ENCODE measurements around the gene CCL22.

The CCL22 gene

GRCh38 chr16:57325458-57325857 lies 33.1 kb upstream of the CCL22 start (continued):
- TF ChIP-seq ZNF280D (tag by site-specific recombination; IDR thresholded peaks at IDR 0.05) = no peak
- no peak for TF ChIP-seq PATZ1 (tag by site-specific recombination; IDR thresholded peaks at IDR 0.05)

GRCh38 chr16:57329718-57330327 lies 28.8 kb upstream of the CCL22 start:
- Histone ChIP-seq H3K4me1 (ENCODE audit: control insufficient read depth, insufficient read depth, low read length) (no peaks in the 10 kb centered on the region), H3K36me3 (ENCODE audit: control insufficient read depth in 2 of 2, insufficient read depth in 1 of 2, low read length in 2 of 2) (no peaks in the 10 kb centered on the region), H3K27ac (ENCODE audit: extremely low read depth, low read depth, low read length) (no peak overlapping the region), H3K9me3 (ENCODE audit: control insufficient read depth, insufficient read depth, low read depth, low read length) (no peaks in the 10 kb centered on the region), H3K4me3 (ENCODE audit: low read depth, low read length) (no peak overlapping the region)
- TF ChIP-seq ZSCAN16 (tag by site-specific recombination; IDR thresholded peaks at IDR 0.05) = no peak
- no peak for TF ChIP-seq ZNF544 (tag by site-specific recombination; IDR thresholded peaks at IDR 0.05)
- no peak for TF ChIP-seq ZNF830 (tag by site-specific recombination; IDR thresholded peaks at IDR 0.05; ENCODE audit: low read depth)
- TF ChIP-seq ZNF660 (tag by site-specific recombination; IDR thresholded peaks at IDR 0.05) = no peak
- TF ChIP-seq ZSCAN4 (tag by site-specific recombination; IDR thresholded peaks at IDR 0.05) = no peak
- no peak for TF ChIP-seq ZEB2 (tag by site-specific recombination; IDR thresholded peaks at IDR 0.05)
- no peak for TF ChIP-seq ZNF488 (tag by site-specific recombination; IDR thresholded peaks at IDR 0.05)
- no peak for TF ChIP-seq ZNF449 (tag by site-specific recombination; IDR thresholded peaks at IDR 0.05)
- no peak for TF ChIP-seq SP2 (tag by site-specific recombination; IDR thresholded peaks at IDR 0.05)
- no peak for TF ChIP-seq ZNF398 (tag by site-specific recombination; IDR thresholded peaks at IDR 0.05)
- no peak for TF ChIP-seq ZNF146 (tag by site-specific recombination; IDR thresholded peaks at IDR 0.05)
- no peak for TF ChIP-seq ZBTB20 (tag by site-specific recombination; IDR thresholded peaks at IDR 0.05)
- TF ChIP-seq REST (tag by site-specific recombination; IDR thresholded peaks at IDR 0.05) = no peak
- ChIA-PET CTCF (interaction anchor here (0.6 to 1.5 kb wide), 2 partner anchors 15 to 92 kb away, joined by 4 to 5 read pairs; no protein-coding TSS in a partner anchor), POLR2A (no interaction called here)

All from HEK293 (cell line).